HEK293 (cell line): ENCODE measurements around the gene BDKRB1.

Experiments used
- BCL11A ChIP-seq: fragments of 450-650 bp; formaldehyde crosslinking; IDR thresholded peaks from 2 replicates; pipeline ENCODE4 v1.5.1; 2016; ENCODE audit warnings: low read depth, missing biosample characterization, missing genetic modification characterization
- MZF1 ChIP-seq: fragments of 450-650 bp; formaldehyde crosslinking; IDR thresholded peaks from 2 replicates; pipeline ENCODE4 v1.5.1; 2017; ENCODE audit warnings: missing biosample characterization, missing genetic modification characterization, borderline replicate concordance
- REST ChIP-seq: fragments of 450-650 bp; formaldehyde crosslinking; IDR thresholded peaks from 2 replicates; pipeline ENCODE4 v1.5.1; 2016; ENCODE audit warnings: missing biosample characterization, missing genetic modification characterization
- ZBTB26 ChIP-seq: fragments of 450-650 bp; formaldehyde crosslinking; optimal IDR thresholded peaks from 2 replicates; pipeline ENCODE3; 2016; ENCODE audit warnings: missing biosample characterization, mild to moderate bottlenecking, missing genetic modification characterization
- ZNF10 ChIP-seq: fragments of 450-650 bp; formaldehyde crosslinking; IDR thresholded peaks from 2 replicates; pipeline ENCODE4 v1.5.1; 2017; ENCODE audit warnings: missing biosample characterization, missing genetic modification characterization
- ZNF350 ChIP-seq: fragments of 450-650 bp; formaldehyde crosslinking; IDR thresholded peaks from 2 replicates; pipeline ENCODE4 v1.5.0; 2017; ENCODE audit warnings: missing biosample characterization, mild to moderate bottlenecking, missing genetic modification characterization
- ZNF366 ChIP-seq: fragments of 450-650 bp; formaldehyde crosslinking; conservative IDR thresholded peaks from 2 replicates; pipeline ENCODE4 v1.5.1; 2016; ENCODE audit warnings: missing biosample characterization, missing genetic modification characterization
- ZNF404 ChIP-seq: fragments of 450-650 bp; formaldehyde crosslinking; IDR thresholded peaks from 2 replicates; pipeline ENCODE4 v1.5.1; 2017; ENCODE audit warnings: missing biosample characterization, missing genetic modification characterization
- ZNF571 ChIP-seq: fragments of 450-650 bp; formaldehyde crosslinking; IDR thresholded peaks from 2 replicates; pipeline ENCODE4 v1.5.0; 2017; ENCODE audit warnings: missing biosample characterization, missing genetic modification characterization
- ZNF623 ChIP-seq: fragments of 450-650 bp; formaldehyde crosslinking; IDR thresholded peaks from 2 replicates; pipeline ENCODE4 v1.5.1; 2016; ENCODE audit warnings: missing biosample characterization, missing genetic modification characterization
- ZNF776 ChIP-seq: fragments of 450-650 bp; formaldehyde crosslinking; IDR thresholded peaks from 2 replicates; pipeline ENCODE4 v1.5.0; 2017; ENCODE audit warnings: missing biosample characterization, missing genetic modification characterization, borderline replicate concordance
- TF ChIP-seq, protein P1 (sequence below): fragments of 450-650 bp; formaldehyde crosslinking; IDR thresholded peaks from 2 replicates; pipeline ENCODE4 v1.5.1; 2016; ENCODE audit warnings: missing biosample characterization, missing genetic modification characterization
- TF ChIP-seq, protein P2 (sequence below): fragments of 450-650 bp; formaldehyde crosslinking; IDR thresholded peaks from 2 replicates; pipeline ENCODE4 v1.5.1; 2016; ENCODE audit warnings: missing biosample characterization, missing genetic modification characterization

DNA sequence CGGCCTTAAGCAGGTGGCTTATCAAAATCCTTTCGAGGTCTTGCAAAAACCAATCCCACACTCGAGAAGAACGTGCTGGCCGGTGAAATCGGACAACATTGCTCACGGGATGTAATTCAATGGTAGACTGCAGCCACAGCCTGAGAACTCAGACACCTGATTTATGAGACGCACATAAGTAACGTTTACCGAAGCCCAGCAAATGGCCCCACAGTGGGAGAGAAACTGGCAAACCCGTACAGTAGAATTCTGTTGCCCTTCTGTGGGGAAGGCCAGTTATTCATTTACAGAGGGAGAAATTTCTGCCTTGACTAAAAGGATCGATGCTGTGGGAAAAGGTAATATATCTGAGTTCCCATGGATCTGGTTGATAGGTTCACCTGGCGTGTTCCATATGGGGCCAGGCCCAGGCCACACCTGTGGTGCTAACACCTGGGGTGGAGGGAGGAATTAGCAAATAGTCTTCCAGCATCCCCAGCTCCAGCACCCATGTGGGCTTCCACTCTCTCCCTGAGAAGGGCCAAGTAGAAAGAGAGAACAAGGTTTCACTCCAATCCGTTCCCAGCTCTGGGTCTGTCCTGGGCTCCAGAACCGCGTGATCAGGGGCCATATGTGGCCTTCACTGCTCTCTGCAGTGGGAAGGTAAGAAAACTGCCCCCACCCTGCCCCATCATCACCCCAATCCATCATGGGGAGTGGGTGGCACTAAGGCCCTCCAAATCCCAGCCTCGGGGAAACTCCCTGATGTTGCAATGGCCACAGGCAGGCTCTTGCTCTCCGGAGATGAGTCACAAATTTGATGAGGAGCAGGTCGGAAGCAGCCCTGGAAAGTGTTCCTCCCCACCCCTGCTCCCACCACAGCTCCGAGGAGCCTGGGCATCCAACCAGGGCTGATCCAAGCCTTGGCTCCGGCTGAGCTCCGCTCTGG is 12.7 kb downstream of the BDKRB1 start:
- TF ChIP-seq, protein P1, sequence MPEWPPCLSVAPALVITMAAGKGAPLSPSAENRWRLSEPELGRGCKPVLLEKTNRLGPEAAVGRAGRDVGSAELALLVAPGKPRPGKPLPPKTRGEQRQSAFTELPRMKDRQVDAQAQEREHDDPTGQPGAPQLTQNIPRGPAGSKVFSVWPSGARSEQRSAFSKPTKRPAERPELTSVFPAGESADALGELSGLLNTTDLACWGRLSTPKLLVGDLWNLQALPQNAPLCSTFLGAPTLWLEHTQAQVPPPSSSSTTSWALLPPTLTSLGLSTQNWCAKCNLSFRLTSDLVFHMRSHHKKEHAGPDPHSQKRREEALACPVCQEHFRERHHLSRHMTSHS = no peak
- TF ChIP-seq ZNF10 (tag by site-specific recombination) = no peak
- TF ChIP-seq ZNF571 (tag by site-specific recombination) = no peak
- TF ChIP-seq ZNF366 (tag by site-specific recombination) = no peak
- TF ChIP-seq, protein P2, sequence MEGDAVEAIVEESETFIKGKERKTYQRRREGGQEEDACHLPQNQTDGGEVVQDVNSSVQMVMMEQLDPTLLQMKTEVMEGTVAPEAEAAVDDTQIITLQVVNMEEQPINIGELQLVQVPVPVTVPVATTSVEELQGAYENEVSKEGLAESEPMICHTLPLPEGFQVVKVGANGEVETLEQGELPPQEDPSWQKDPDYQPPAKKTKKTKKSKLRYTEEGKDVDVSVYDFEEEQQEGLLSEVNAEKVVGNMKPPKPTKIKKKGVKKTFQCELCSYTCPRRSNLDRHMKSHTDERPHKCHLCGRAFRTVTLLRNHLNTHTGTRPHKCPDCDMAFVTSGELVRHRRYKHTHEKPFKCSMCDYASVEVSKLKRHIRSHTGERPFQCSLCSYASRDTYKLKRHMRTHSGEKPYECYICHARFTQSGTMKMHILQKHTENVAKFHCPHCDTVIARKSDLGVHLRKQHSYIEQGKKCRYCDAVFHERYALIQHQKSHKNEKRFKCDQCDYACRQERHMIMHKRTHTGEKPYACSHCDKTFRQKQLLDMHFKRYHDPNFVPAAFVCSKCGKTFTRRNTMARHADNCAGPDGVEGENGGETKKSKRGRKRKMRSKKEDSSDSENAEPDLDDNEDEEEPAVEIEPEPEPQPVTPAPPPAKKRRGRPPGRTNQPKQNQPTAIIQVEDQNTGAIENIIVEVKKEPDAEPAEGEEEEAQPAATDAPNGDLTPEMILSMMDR = no peak
- TF ChIP-seq REST (tag by site-specific recombination) = no peak
- no peak for TF ChIP-seq ZNF350 (tag by site-specific recombination)
- TF ChIP-seq ZNF776 = no peak
- TF ChIP-seq ZNF404 (tag by site-specific recombination) = no peak
- TF ChIP-seq ZBTB26 (tag by site-specific recombination) = no peak
- no peak for TF ChIP-seq MZF1 (tag by site-specific recombination)
- no peak for TF ChIP-seq BCL11A (tag by site-specific recombination)
- no peak for TF ChIP-seq ZNF623 (tag by site-specific recombination)
